ENCODE data around the gene PLEKHF1. TPM values are rescaled to one million over a fixed set of nuclear protein-coding genes. Genes with fewer than 3 reads are reported as not detected.

Gene PLEKHF1
- total and polyA plus RNA-seq, 2 of the 13 experiments (the other 11 are each of a cell fraction or from before 2014, with no cell fraction given), result 2.9 to 3.8 TPM

GRCh38 chr19:29705706-29706105 lies 40.4 kb downstream of the PLEKHF1 start:
- ATAC-seq, result no peak
- FAIRE-seq, result no peak
- Histone ChIP-seq H4K20me1 (ENCODE audit: insufficient read depth, low read length) (no peaks in the 10 kb centered on the region), H3K9me3 (ENCODE audit: low read length) (no peaks in the 10 kb centered on the region), H3K27me3 (ENCODE audit: control insufficient read depth in 1 of 2, insufficient read depth in 2 of 2, low read length in 2 of 2) (no peaks in the 10 kb centered on the region; a peak in 1 of 5 replicates), H3K36me3 (replicated peaks in 1 of 2; ENCODE audit: control insufficient read depth in 1 of 2, insufficient read depth in 2 of 2, low read length in 2 of 2) (peaks cover 2 to 29% of the 10 kb centered on the region in 2 experiments; a peak in 3 of 5 replicates), H3K4me1 (ENCODE audit: insufficient read depth, low read length) (peaks cover 48% of the 10 kb centered on the region), H3K4me2 (ENCODE audit: low read depth, low read length) (no peak overlapping the region), H2AFZ (ENCODE audit: low read length) (no peak overlapping the region), H3K27ac (ENCODE audit: extremely low read length, insufficient read depth, low read length) (no peak overlapping the region), H3K79me2 (ENCODE audit: insufficient read depth, low read length) (peaks cover 2% of the 10 kb centered on the region), H3K9ac (ENCODE audit: insufficient read depth, low read depth, low read length) (no peak overlapping the region), H3K4me3 (replicated peaks in 1 of 3; ENCODE audit: insufficient read depth in 1 of 3, low read depth in 2 of 3, low read length in 3 of 3) (no peak overlapping the region)
- no peak for DNase-seq (ENCODE audit: low spot score)
- intact Hi-C loops (cut with micrococcal nuclease; ENCODE audit: unreplicated experiment), result loop anchor here (5.0 kb wide), 1 partner anchor 98 kb away; the partner anchor contains the start of gene POP4
- BruUV-seq (replicated peaks), result no TSS peak
- ChIA-PET POLR2A (no interaction called here), CTCF (ENCODE audit: low intra/inter-chr PET ratio, low total read pairs) (no interaction called here)
- 88% methylated on average over 8 of the region's 9 CpGs for WGBS (ENCODE audit: low lambda C conversion rate)
- in situ Hi-C loops (cut with HindIII; ENCODE audit: extremely low pct_ligation_motif_present, low pct_unique_long_range_greater_than_20kb), result no loop called here
- TF ChIP-seq DNMT1 (CRISPR knock-in tag; IDR thresholded peaks at IDR 0.05) (no peak), AKNA (CRISPR knock-in tag; IDR thresholded peaks at IDR 0.05; ENCODE audit: borderline replicate concordance) (no peak), HMG20B (CRISPR knock-in tag; conservative IDR thresholded peaks at IDR 0.05) (no peak), ZNF563 (CRISPR knock-in tag; IDR thresholded peaks at IDR 0.05) (no peak), PHF21A (CRISPR knock-in tag; IDR thresholded peaks at IDR 0.05) (no peak), NR2C2 (CRISPR knock-in tag; IDR thresholded peaks at IDR 0.05; ENCODE audit: borderline replicate concordance) (no peak), GABPB1 (CRISPR knock-in tag; IDR thresholded peaks at IDR 0.05) (no peak), ZSCAN20 (CRISPR knock-in tag; IDR thresholded peaks at IDR 0.05; ENCODE audit: borderline replicate concordance) (no peak), ZNF678 (CRISPR knock-in tag; IDR thresholded peaks at IDR 0.05) (no peak), NR3C1 (CRISPR knock-in tag; IDR thresholded peaks at IDR 0.05) (no peak), ZNF234 (CRISPR knock-in tag; conservative IDR thresholded peaks at IDR 0.05) (no peak), RFX5 (IDR thresholded peaks at IDR 0.05; ENCODE audit: low read depth, low read length) (no peak), MAX (IDR thresholded peaks at IDR 0.05) (no peak)
